Measurements from ENCODE around the gene PLD3. TPM values are rescaled to one million over a fixed set of nuclear protein-coding genes. Genes with fewer than 3 reads are reported as not detected.

PLD3 gene
- total and polyA plus RNA-seq, 10 donors, result 61.3 to 589 (median 250) TPM

DNA sequence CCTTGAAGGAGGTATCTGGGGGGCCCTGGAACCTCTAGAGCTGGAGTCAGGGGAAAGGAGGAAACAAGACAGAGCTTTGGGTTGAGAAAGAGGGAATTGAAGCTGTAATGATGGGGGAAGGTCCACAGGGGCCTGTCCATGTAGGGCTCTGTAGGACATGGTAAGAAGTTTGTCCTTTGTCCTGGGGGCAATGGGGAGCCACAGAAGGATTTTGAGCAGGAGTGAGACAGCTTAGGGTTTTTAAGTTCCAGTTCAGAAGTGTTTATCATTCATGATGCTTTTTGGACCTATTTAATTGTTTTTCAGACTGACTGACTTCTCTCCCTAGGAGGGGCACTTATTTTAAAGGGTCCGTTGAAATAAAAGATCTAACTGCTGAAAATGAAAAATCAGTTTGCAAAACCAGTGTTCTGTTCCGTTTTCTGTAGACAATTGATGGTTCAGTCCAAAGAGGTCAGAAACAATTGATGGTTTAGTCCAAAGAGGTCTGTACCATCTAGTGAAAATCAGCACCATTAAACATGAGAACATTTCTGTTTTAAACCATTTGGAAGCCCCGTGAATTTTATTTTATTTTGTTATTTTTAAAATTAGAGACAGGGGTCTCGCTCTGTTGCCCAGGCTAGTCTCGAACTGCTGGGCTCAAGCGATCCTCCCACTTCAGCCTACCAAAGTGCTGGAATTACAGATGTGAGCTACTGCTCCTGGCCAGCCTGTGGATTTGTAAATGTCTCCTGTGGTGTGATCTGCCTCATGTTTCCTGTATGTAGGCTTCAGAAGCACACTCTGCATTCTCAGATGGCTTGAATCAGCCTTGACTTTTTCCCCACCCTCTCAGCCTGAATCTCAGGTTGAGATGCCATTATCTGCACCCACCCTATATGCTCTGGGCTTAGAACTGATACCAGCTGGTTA, 8.4 kb downstream of the PLD3 start:
- peaks cover 0 to 22% (median 0%) of the 10 kb centered on the region in 6 donors for H3K36me3 ChIP-seq
- H3K9me3 ChIP-seq, result no peaks in the 10 kb centered on the region
- TF ChIP-seq POLR2A (IDR thresholded peaks at IDR 0.05) (no peak), POLR2AphosphoS5 (IDR thresholded peaks at IDR 0.05) (no peak), CTCF (IDR thresholded peaks at IDR 0.05 in 8 of 11, conservative IDR thresholded peaks at IDR 0.05 in 3 of 11) (no peak)
- intact Hi-C loops (cut with DNase I; ENCODE audit: low total_unique reads), result no loop called here
- no peaks in the 10 kb centered on the region for H3K27me3 ChIP-seq (replicated peaks in 1 of 7)
- no peak overlapping the region for H3K4me3 ChIP-seq
- DNase-seq, result no peak
- 84 to 94% (median 90%) methylated on average over 6 of the region's 6 CpGs for WGBS, 5 donors
- peak overlapping the region in 6 of 8 donors; percentile 36 to 71 (median 57) for H3K27ac ChIP-seq
- peaks cover 0 to 63% (median 34%) of the 10 kb centered on the region in 6 donors for H3K4me1 ChIP-seq

GRCh38 chr19:40357640-40358039, 9.1 kb downstream of the PLD3 start:
- TF ChIP-seq CTCF (IDR thresholded peaks at IDR 0.05 in 8 of 11, conservative IDR thresholded peaks at IDR 0.05 in 3 of 11) (no peak), POLR2A (IDR thresholded peaks at IDR 0.05) (no peak), POLR2AphosphoS5 (IDR thresholded peaks at IDR 0.05) (no peak)
- no peak overlapping the region for H3K4me3 ChIP-seq
- peaks cover 0 to 69% (median 37%) of the 10 kb centered on the region in 6 donors for H3K4me1 ChIP-seq
- WGBS, 5 donors, result 65 to 83% (median 76%) methylated on average over 3 of the region's 3 CpGs
- peaks cover 0 to 22% (median 0%) of the 10 kb centered on the region in 6 donors for H3K36me3 ChIP-seq
- intact Hi-C loops (cut with DNase I; ENCODE audit: low total_unique reads), result no loop called here
- peak overlapping the region in 7 of 8 donors; percentile 35 to 71 (median 57) for H3K27ac ChIP-seq
- H3K27me3 ChIP-seq (replicated peaks in 1 of 7), result no peaks in the 10 kb centered on the region
- DNase-seq, result no peak
- no peaks in the 10 kb centered on the region for H3K9me3 ChIP-seq

- TF ChIP-seq CTCF (IDR thresholded peaks at IDR 0.05 in 8 of 11, conservative IDR thresholded peaks at IDR 0.05 in 3 of 11), result no peak
- no peak for TF ChIP-seq POLR2A (IDR thresholded peaks at IDR 0.05)
- TF ChIP-seq POLR2AphosphoS5 (IDR thresholded peaks at IDR 0.05), result peak in 1 of 3 donors; percentile 24
- Histone ChIP-seq H3K4me3 (no peak overlapping the region), H3K4me1 (peaks cover 0 to 80% (median 39%) of the 10 kb centered on the region in 6 donors), H3K9me3 (no peaks in the 10 kb centered on the region), H3K27ac (peak overlapping the region in 4 of 8 donors; percentile 57 to 71 (median 62)), H3K36me3 (peaks cover 0 to 12% (median 0%) of the 10 kb centered on the region in 6 donors), H3K27me3 (replicated peaks in 1 of 7) (no peaks in the 10 kb centered on the region)
- no peak for DNase-seq
- intact Hi-C loops (cut with DNase I; ENCODE audit: low total_unique reads), result no loop called here
- WGBS, 5 donors, result 51 to 68% (median 61%) methylated on average over 5 of the region's 5 CpGs
These were observed 10.3 kb downstream of the PLD3 start for GRCh38 chr19:40358773-40359172.

Measured in spleen (tissue), 11 donors.